K562 (cell line): ENCODE results near the gene GNG7. TPM values are rescaled to one million over a fixed set of nuclear protein-coding genes. Genes with fewer than 3 reads are reported as not detected.

Experiments used
- CEBPG ChIP-seq, 3 experiments: fragments of 200-800 bp in 1 of 3; sonication (Bioruptor generic) in 1 of 3; sonication (generic) in 1 of 3; formaldehyde crosslinking in 1 of 3; IDR thresholded peaks in 2 of 3; conservative IDR thresholded peaks in 1 of 3; 2 replicates each; pipeline versions ENCODE4 v1.6.1 to v1.8.0; 2016 to 2022; ENCODE audit warnings: missing compliant biosample characterization in 2 of 3, missing genetic modification characterization in 2 of 3, mild to moderate bottlenecking in 1 of 3, missing genetic modification reagents in 1 of 3
- CTBP1 ChIP-seq: fragments of 450-650 bp; IDR thresholded peaks from 2 replicates; pipeline ENCODE4 v1.6.1; 2016; ENCODE audit warnings: borderline replicate concordance
- EHMT2 ChIP-seq: fragments of 450-650 bp; IDR thresholded peaks from 2 replicates; pipeline ENCODE4 v1.6.1; 2018; ENCODE audit warnings: antibody characterized with exemption
- EP400 ChIP-seq: fragments of 450-650 bp; IDR thresholded peaks from 2 replicates; pipeline ENCODE4 v1.6.1; 2017; ENCODE audit warnings: antibody characterized with exemption, mild to moderate bottlenecking, moderate library complexity
- KLF1 ChIP-seq: fragments of 450-650 bp; IDR thresholded peaks from 2 replicates; pipeline ENCODE4 v1.6.1; 2016; ENCODE audit warnings: missing genetic modification characterization, missing compliant biosample characterization
- NRF1 ChIP-seq, 2 experiments: fragments of 450-650 bp; IDR thresholded peaks in 1 of 2; conservative IDR thresholded peaks in 1 of 2; 2 replicates each; pipeline ENCODE4 v1.6.1; 2014; ENCODE audit warnings: mild to moderate bottlenecking in 2 of 2
- RBFOX2 ChIP-seq: fragments of 200-400 bp; formaldehyde crosslinking; IDR thresholded peaks from 2 replicates; pipeline ENCODE4 v1.6.1; 2017; ENCODE audit warnings: low read depth, mild to moderate bottlenecking, low read length, moderate library complexity
- polyA plus RNA-seq, 8 experiments: library from polyadenylated mRNA; depleted of rRNA in 4 of 8; stranded (reverse) in 5 of 8; unstranded in 3 of 8; fragments of >200 nt; fragmentation: Nextera tagmentation in 2 of 8; fragmentation: Illumina TruSeq in 1 of 8; extraction: Ambion mirVana in 2 of 8; extraction: Trizol in 1 of 8; gene quantifications; 2 replicates each; pipeline versions ENCODE4 v1.2.1 to v1.2.3, GENCODE V29; 2011 to 2014; ENCODE audit warnings: inconsistent platforms in 1 of 8, missing spikeins in 1 of 8
- total RNA-seq, 7 experiments: library from RNA; depleted of rRNA in 6 of 7; stranded (reverse); fragments of >200 nt in 6 of 7; fragmentation: Illumina TruSeq in 2 of 7; extraction: Trizol in 2 of 7; gene quantifications; 2 replicates each; pipeline versions ENCODE4 v1.2.1 to v1.2.3, GENCODE V29; 2011 to 2021; ENCODE audit warnings: low replicate concordance in 1 of 7
- TF ChIP-seq, protein P1 (sequence below): fragments of 450-650 bp; IDR thresholded peaks from 2 replicates; pipeline ENCODE4 v1.6.1; 2016; ENCODE audit warnings: mild to moderate bottlenecking, moderate library complexity
- TF ChIP-seq, protein P2 (sequence below): fragments of 450-650 bp; formaldehyde crosslinking; IDR thresholded peaks from 2 replicates; pipeline ENCODE4 v1.4.0; 2022; ENCODE audit warnings: mild to moderate bottlenecking, moderate library complexity
- TF ChIP-seq, protein P3 (sequence below), 2 experiments: fragments of 450-650 bp in 1 of 2; sonication (generic) in 1 of 2; formaldehyde crosslinking in 1 of 2; IDR thresholded peaks in 1 of 2; conservative IDR thresholded peaks in 1 of 2; 2 replicates each; pipeline versions ENCODE4 v1.6.1 to v1.8.1; 2016 to 2023; ENCODE audit warnings: mild to moderate bottlenecking in 2 of 2, moderate library complexity in 2 of 2, inconsistent platforms in 1 of 2, missing genetic modification reagents in 1 of 2
- TF ChIP-seq, protein P4 (sequence below): sonication (generic); formaldehyde crosslinking; IDR thresholded peaks from 2 replicates; pipeline ENCODE4 v1.8.0; 2022; ENCODE audit warnings: mild to moderate bottlenecking, missing genetic modification reagents

The GNG7 gene
- total and polyA plus RNA-seq, 9 of the 15 experiments (the other 6 are each of a cell fraction or from before 2014, with no cell fraction given), result 0.01 to 0.20 (median 0.06) TPM; not detected in 1

GRCh38 chr19:2524840-2525723, 177.4 kb downstream of the GNG7 start (continued):
- TF ChIP-seq, protein P1, sequence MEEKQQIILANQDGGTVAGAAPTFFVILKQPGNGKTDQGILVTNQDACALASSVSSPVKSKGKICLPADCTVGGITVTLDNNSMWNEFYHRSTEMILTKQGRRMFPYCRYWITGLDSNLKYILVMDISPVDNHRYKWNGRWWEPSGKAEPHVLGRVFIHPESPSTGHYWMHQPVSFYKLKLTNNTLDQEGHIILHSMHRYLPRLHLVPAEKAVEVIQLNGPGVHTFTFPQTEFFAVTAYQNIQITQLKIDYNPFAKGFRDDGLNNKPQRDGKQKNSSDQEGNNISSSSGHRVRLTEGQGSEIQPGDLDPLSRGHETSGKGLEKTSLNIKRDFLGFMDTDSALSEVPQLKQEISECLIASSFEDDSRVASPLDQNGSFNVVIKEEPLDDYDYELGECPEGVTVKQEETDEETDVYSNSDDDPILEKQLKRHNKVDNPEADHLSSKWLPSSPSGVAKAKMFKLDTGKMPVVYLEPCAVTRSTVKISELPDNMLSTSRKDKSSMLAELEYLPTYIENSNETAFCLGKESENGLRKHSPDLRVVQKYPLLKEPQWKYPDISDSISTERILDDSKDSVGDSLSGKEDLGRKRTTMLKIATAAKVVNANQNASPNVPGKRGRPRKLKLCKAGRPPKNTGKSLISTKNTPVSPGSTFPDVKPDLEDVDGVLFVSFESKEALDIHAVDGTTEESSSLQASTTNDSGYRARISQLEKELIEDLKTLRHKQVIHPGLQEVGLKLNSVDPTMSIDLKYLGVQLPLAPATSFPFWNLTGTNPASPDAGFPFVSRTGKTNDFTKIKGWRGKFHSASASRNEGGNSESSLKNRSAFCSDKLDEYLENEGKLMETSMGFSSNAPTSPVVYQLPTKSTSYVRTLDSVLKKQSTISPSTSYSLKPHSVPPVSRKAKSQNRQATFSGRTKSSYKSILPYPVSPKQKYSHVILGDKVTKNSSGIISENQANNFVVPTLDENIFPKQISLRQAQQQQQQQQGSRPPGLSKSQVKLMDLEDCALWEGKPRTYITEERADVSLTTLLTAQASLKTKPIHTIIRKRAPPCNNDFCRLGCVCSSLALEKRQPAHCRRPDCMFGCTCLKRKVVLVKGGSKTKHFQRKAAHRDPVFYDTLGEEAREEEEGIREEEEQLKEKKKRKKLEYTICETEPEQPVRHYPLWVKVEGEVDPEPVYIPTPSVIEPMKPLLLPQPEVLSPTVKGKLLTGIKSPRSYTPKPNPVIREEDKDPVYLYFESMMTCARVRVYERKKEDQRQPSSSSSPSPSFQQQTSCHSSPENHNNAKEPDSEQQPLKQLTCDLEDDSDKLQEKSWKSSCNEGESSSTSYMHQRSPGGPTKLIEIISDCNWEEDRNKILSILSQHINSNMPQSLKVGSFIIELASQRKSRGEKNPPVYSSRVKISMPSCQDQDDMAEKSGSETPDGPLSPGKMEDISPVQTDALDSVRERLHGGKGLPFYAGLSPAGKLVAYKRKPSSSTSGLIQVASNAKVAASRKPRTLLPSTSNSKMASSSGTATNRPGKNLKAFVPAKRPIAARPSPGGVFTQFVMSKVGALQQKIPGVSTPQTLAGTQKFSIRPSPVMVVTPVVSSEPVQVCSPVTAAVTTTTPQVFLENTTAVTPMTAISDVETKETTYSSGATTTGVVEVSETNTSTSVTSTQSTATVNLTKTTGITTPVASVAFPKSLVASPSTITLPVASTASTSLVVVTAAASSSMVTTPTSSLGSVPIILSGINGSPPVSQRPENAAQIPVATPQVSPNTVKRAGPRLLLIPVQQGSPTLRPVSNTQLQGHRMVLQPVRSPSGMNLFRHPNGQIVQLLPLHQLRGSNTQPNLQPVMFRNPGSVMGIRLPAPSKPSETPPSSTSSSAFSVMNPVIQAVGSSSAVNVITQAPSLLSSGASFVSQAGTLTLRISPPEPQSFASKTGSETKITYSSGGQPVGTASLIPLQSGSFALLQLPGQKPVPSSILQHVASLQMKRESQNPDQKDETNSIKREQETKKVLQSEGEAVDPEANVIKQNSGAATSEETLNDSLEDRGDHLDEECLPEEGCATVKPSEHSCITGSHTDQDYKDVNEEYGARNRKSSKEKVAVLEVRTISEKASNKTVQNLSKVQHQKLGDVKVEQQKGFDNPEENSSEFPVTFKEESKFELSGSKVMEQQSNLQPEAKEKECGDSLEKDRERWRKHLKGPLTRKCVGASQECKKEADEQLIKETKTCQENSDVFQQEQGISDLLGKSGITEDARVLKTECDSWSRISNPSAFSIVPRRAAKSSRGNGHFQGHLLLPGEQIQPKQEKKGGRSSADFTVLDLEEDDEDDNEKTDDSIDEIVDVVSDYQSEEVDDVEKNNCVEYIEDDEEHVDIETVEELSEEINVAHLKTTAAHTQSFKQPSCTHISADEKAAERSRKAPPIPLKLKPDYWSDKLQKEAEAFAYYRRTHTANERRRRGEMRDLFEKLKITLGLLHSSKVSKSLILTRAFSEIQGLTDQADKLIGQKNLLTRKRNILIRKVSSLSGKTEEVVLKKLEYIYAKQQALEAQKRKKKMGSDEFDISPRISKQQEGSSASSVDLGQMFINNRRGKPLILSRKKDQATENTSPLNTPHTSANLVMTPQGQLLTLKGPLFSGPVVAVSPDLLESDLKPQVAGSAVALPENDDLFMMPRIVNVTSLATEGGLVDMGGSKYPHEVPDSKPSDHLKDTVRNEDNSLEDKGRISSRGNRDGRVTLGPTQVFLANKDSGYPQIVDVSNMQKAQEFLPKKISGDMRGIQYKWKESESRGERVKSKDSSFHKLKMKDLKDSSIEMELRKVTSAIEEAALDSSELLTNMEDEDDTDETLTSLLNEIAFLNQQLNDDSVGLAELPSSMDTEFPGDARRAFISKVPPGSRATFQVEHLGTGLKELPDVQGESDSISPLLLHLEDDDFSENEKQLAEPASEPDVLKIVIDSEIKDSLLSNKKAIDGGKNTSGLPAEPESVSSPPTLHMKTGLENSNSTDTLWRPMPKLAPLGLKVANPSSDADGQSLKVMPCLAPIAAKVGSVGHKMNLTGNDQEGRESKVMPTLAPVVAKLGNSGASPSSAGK, result peak; percentile 39
- TF ChIP-seq EP400 (peak; percentile 28; the same call in 1 of the 2 replicates), KLF1 (no peak; the same call in 1 of the 2 replicates), RBFOX2 (peak; percentile 68), NRF1 (conservative IDR thresholded peaks at IDR 0.05 in 1 of 2, IDR thresholded peaks at IDR 0.05 in 1 of 2) (peak; percentile 44 to 59; a peak in 3 of 4 replicates), EHMT2 (no peak), CEBPG (CRISPR knock-in tag; IDR thresholded peaks at IDR 0.05) (peak; percentile 98), CEBPG (tag; conservative IDR thresholded peaks at IDR 0.05 in 1 of 2, IDR thresholded peaks at IDR 0.05 in 1 of 2) (peak; percentile 90 to 96), CTBP1 (peak; percentile 70)
- TF ChIP-seq, protein P2, sequence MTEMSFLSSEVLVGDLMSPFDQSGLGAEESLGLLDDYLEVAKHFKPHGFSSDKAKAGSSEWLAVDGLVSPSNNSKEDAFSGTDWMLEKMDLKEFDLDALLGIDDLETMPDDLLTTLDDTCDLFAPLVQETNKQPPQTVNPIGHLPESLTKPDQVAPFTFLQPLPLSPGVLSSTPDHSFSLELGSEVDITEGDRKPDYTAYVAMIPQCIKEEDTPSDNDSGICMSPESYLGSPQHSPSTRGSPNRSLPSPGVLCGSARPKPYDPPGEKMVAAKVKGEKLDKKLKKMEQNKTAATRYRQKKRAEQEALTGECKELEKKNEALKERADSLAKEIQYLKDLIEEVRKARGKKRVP (CRISPR knock-in tag), result peak; percentile 91
- TF ChIP-seq, protein P3, sequence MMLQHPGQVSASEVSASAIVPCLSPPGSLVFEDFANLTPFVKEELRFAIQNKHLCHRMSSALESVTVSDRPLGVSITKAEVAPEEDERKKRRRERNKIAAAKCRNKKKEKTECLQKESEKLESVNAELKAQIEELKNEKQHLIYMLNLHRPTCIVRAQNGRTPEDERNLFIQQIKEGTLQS (IDR thresholded peaks at IDR 0.05), result peak; percentile 97
- TF ChIP-seq, protein P3 (CRISPR knock-in tag; conservative IDR thresholded peaks at IDR 0.05), result no peak
- TF ChIP-seq, protein P4, sequence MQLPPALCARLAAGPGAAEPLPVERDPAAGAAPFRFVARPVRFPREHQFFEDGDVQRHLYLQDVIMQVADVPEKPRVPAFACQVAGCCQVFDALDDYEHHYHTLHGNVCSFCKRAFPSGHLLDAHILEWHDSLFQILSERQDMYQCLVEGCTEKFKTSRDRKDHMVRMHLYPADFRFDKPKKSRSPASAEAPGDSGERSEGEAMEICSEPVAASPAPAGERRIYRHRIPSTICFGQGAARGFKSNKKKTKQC (CRISPR knock-in tag), result peak; percentile 44; the same call in 1 of the 2 replicates
